ENCODE results near the gene ODAD2.
"Not testable (repeated sequence)": the region's sequence is repeated elsewhere in the genome, so short reads cannot be mapped to it uniquely, and the experiment has no call there.

The ODAD2 gene

DNA sequence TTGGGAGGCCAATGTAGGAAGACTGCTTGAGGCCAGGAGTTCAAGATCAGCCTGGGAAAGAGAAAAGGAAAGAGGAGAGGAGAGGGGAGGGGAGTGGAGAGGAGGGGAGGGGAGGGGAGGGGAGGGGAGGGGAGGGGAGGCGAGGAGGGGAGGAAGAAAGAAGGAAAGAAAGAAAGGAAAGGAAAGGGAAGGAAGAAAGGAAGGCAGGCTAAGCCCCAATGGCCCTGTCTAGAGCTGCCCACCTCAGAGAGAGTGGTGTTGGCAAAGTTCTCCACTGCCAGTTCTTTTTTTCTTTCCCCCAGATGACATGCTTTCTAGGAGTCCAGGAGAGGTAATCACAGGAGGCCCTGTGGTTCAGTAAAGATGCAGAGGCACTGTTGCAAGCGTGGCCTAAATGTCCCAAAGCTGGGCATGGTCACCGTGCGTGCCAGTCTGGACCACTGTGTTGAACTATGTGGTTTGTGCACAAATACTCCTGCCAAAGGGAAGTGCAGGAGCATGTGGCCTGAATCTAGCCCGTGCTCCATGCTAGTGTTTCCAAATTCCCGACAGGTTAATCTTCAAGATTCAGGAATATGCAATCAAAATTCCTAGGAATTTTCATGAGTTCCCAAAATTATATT is 39.7 kb downstream of the ODAD2 start:
- peak; percentile 32 for DNase-seq (ENCODE audit: low read depth)

DNA sequence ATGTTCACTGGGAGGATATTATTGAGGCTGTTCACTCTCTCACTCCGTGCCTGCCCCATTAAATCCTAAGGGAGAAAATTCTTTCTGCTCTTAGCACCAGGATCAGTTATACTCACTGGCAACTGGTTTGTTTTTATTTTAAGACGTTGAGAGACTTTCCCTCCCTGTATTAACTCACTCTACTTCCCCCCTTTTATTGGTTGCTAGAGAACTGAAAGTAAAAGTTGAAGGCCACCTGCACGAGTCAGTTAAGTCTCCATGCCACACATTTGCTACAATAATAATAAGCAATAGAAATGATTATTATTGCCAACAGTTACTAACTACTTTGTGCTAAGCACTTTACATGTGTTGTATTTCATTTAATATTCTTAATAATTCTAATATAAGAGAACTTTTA is 40.5 kb downstream of the ODAD2 start:
- DNase-seq (ENCODE audit: low read depth) = peak; percentile 2

DNA sequence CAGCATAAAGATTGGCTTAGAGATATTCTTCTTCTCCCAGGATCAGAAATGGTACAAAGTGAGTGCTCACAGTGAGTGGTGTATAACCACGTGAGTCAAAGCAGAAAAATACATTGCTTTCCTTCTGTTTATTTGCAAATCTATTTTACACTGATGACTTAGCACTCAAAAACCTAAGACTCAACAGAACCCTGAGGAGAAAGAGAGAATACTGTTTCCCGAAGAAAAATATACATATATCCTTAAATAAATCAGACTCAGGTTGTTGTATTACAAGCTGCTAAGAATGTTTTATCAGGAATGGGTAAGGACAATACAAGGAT is 48.7 kb downstream of the ODAD2 start:
- peak; percentile 59 for DNase-seq (ENCODE audit: low read depth)

DNA sequence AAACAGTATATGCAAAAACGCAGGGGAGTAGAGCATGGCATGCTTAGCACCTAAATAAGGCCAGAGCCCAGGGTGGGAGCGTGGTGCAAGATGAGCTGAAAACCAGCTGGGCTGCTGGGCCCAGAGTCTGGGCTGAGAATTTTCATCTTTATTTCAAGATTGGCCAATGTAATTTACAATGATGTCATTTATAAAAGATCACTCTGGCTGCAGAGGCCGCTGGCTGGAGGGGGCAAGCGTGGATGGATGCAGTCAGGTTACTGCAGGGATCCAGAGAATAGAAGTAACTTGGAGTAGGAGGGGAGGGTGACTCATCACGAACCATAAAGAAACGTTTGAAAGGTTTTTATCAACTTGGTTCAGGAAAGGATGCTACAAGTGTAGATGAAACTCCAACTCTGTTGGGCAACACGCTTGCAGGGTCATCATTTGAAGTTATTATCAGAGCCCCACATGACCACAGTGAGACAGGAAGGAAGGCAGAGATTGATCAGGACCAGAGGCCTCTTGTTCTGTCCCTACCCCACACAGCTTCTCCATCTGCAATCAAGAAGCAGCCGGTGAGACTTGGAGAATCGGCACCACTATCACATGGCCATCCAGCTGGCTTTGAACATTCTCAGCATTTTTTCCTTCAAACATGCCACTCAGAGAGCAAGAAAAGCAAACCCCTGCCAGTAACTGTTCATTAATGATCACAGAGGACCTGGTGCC is 49.2 kb downstream of the ODAD2 start:
- DNase-seq (ENCODE audit: low read depth) = no peak

DNA sequence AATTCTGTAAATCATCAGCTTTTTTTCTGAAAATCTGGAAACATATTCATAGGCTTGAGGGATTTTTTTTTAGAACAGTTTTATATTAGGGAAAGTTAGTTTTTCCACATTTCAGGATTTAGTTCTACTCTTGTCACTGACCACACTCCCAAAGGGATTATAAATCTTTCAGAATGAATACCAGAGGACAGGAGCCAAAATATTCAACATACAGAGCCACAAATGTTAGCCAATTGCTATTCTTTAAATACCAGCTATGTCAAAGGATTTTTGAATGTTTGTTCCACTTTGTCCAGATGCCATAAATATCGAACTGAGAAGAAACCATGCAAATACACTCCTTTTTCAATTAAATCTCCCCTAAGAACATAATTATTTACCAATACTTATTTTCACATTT is 50.7 kb downstream of the ODAD2 start:
- peak; percentile 31 for DNase-seq (ENCODE audit: low read depth)

DNA sequence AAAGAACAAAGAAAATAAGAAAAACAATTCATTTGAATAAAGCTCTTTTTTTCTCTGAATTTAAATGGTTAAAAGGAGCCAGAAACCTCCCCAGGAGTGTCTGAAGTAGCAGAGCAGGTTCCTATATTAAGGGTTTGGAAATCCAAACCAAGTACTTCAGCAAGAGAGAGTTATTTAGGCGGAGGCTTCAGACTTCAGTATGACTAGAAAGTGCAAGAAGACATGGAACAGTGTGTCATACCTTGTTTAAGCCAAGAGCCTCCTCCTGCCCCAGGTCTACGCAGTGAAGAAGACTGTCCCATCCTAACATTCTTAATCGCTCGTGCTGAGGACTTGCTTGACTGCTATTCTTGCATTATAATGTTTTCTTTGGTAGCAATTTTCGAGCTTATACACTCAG is 51.3 kb downstream of the ODAD2 start:
- no peak for DNase-seq (ENCODE audit: low read depth)

DNA sequence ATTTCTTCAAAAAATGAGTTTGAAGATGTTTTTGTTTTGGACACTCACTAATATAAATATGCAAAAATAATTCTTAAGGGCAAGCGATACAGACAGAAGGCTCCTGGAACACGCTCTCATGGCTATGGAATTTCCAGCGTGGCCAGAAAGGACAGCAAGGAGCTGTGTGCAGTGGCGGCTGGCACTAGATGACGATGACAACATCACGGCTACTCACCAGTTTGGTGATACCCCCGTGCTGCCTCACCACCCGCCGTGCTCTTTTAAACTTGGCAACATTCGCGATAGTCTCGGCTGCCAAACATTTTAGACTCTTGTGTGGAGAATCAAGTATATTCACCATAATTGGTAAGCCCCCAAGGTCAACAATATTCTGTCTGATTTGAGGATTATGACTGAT is 54.9 kb downstream of the ODAD2 start:
- no peak for DNase-seq (ENCODE audit: low read depth)

DNA sequence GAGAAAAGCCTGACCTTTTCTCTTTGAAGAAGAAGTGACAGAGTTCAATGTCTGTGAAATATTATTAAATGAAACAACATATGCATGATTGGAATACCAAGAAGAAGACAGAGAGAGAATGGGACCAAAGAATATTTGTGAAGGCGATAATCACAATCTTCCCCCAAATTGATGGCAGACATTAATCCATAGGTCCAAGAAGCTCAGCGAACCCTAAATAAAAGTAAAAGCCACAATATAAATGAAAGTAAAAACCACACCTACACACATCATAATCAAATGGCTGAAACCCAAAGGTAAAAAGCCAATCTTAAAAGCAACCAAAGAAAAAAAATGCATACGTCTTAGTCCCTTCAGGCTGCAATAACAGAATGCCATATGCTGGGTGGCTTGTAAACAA is 84.0 kb downstream of the ODAD2 start:
- DNase-seq (ENCODE audit: low read depth) = no peak

DNA sequence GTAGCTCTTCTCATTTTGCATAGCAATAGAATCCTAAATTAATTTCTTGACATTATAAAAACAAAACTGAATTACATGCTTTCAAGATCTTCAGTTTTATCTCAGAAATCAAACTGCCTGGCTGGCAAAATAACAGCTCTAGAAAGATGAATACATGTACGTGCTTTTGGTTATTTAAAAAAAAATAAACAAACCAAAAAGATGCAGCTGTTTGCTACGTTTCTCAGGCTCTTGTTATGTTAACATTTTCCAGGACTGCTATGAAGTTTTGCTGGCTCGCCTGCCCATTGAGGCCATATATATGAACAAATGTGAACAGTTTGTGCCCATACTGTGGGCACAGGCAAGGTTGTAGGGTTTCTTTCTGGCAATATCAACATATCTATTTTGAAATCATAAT is 86.6 kb downstream of the ODAD2 start:
- no peak for DNase-seq (ENCODE audit: low read depth)

DNA sequence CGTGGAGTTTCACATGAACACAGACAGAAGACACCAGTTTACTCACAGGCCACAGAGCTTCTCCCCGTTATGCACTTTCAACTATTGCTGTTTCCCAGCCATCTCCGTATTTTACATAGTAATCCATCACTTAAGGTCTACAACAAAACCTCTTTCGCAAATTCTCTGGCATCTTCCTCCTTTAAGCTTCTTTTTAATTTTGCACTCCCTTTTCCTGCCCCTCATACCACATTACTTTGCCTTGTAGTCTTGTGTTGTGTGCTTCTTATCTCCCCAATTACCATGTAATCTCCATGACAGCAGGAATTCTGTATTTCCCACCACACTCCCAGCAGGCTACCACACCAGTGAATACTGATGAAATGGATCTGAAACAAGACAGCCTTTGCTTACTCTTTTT is 87.3 kb downstream of the ODAD2 start:
- peak; percentile 27 for DNase-seq (ENCODE audit: low read depth)

DNA sequence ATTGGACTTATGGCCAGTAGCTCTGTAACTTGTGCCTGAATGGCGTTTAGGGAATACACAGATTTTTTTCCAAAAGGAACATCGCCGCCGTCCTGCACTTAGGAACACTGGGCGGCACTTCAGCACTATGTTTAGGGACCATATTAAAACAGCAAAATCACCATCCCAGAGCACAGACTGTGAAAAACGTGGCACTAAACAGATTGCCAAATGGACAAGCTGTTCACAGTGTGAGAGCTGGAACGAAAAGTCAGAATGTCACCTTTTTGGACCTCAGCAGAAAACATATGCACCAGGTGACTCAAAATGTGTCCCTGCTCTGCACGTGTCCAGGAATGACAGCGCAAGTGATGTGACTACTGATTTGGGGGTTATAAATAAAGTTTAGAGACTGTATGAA is 87.9 kb downstream of the ODAD2 start:
- no peak for DNase-seq (ENCODE audit: low read depth)

DNA sequence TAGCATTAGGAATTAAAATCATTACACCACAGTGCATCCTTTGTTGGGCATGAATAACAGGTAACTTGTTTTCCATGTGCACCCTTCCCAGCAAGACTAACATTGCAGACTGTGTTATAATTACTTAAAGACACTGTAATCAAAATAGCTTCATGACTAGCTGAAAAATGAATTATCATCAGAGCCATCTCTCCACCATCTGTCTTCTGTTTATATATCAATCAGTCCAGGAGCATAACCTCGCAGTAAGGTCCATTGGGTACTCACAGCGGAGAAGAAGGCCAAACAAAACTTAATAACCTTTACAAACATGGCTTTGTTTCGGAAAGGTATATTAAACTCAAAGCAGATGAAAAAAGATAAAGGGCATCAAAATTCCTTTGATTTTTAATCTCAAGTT is 90.6 kb downstream of the ODAD2 start:
- DNase-seq (ENCODE audit: low read depth) = no peak

DNA sequence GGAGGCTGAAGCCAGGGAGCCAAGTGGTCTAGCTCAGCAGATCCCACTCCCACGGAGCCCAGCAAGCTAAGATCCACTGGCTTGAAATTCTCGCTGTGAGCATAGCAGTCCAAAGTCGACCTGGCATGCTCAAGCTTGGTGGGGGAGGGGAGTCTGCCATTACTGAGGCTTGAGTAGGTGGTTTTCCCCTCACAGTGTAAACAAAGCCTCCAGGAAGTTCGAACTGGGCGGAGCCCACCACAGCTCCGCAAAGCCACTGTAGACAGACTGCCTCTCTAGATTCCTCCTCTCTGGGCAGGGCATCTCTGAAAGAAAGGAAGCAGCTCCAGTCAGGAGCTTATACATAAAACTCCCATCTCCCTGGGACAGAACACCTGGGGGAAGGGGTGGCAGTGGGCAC is 99.4 kb downstream of the ODAD2 start:
- DNase-seq (ENCODE audit: low read depth) = not testable (repeated sequence)

DNA sequence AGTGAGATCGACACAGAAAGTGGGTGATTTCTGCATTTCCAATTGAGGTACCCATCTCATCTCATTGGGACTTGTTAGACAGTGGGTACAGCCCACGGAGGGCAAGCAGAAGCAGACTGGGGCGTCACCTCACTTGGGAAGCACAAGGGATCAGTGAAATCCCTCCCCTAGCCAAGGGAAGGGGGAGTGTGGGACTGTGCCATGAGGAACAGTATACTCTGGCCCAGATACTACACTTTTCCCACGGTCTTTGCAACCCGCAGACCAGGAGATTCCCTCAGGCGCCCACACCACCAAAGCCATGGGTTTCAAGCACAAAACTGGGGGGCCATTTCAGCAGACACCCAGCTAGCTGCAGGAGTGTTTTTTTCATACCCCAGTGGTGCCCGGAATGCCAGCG is 99.8 kb downstream of the ODAD2 start:
- no peak for DNase-seq (ENCODE audit: low read depth)

DNA sequence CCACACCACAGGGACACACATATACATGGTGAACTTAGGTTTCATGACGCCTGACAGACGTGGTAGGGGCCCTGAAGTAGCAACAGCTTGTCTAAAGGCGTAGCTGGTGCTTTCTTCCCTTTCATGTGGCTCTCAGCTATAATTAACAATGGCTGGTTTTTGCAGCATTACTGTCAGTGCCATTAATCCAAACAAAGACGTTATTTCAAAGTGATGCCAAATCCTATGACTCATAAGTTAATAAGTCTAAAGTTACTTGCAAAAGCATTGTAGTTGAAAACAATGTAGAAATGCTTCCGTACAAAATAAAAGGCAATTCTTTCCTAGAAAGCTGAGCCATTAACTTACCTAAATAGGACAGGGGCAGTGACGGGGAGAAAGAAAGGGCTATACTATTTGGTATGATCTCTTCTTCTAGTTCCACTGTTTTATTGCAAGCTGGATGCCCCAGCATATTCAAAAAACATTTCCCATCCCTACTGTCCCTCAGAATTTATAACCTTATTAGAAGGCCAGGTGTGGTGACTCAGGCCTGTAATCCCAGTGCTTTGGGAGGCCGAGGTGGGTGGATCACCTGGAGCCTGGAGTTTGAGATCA is 105.4 kb downstream of the ODAD2 start:
- DNase-seq (ENCODE audit: low read depth) = peak; percentile 56

DNA sequence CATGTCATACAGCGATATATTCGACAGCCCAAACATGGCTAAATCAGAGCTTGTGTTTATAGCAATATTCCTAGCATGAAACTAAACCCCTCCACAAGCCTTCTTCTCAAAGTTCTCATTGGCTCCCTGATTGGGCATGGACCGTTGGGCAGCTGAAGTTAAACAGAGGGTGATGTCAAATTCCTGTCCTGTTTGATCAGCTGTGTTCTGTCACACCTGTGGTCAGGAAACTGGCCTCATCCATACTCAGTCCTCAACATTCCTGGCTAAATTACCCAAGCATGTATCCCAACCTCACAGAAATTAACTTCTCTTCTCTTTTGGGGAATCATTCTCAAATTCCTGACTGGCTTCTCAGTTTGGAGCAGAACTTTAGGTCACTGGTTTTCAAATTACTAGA is 107.9 kb downstream of the ODAD2 start:
- DNase-seq (ENCODE audit: low read depth) = no peak

DNA sequence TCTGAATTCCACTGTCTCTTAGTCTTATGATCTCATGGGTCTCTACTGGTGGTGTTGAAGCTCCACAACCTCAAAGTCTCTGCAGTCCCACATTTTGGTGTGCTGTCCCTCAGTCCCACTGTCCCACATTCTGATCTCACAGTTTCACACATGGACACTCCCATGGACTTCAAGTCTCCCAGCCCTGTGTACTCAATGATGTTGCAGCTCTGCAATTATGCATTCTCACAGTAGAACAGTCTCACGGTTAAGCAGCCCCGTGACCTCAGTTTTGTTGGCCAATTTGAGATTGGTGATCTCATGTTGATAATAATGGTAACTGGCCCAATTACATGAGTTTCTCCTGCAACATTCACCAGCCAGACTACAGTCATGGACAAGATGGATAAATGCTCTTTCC is 109.4 kb downstream of the ODAD2 start:
- DNase-seq (ENCODE audit: low read depth) = no peak

DNA sequence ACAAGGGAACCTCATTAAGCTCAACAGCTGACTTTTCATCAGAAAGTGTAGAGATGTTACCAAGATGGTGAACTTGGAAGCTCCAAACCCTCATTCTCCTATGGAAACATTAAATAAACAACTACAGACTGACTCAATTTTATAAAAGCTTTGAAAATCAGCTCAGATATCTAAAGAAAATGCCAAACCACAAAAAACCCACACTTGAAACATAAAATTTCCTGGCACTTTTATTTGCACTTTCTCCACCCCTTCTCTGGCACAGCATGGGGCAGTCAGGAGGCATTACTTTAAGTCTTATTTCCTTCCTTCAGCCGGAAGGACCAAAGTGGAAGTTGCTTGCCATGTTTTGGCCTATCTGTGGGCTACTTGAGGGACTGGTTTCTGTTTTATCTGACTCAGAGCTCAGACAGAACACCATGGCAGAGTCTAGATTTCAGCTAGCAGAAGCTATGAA is 114.7 kb downstream of the ODAD2 start:
- peak; percentile 68 for DNase-seq (ENCODE audit: low read depth)

DNA sequence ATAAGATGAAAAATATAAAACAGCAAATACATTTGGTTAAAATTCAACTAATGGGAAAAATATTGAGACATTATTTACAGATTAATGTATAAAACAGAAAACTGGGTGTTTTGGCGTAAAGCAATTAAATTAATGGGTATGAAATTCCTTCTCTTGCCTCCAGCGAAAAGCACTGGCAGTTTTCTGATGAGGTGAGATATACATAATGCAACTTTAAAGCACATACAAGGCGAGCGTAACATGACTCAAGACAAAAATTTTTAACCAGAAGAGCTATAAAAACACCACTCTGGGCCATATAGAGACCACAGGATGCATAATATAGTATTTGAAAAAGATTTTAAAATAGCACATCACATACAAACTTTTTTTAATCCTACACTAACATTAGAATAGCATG is 120.6 kb downstream of the ODAD2 start:
- DNase-seq (ENCODE audit: low read depth) = no peak

DNA sequence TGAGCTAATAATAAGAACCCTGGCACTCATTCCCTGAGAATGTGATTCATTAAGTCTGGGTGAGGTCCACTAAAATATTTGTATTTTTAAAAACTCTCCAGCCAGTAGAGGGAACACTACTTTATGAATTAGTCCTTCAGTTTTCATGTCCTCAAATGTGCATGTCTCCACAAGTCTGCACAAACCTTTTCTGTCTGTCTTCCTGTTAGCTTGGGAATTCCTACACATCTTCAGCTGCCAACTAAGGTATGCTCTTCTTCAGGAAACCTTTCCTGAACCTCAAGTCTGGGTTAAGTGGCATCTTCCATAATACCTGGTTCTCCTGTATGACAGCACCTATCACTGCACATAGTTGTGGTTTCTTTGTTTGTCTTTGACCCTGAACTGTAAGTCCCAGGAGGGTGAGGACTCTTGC is 133.7 kb downstream of the ODAD2 start:
- peak; percentile 69 for DNase-seq (ENCODE audit: low read depth)

DNA sequence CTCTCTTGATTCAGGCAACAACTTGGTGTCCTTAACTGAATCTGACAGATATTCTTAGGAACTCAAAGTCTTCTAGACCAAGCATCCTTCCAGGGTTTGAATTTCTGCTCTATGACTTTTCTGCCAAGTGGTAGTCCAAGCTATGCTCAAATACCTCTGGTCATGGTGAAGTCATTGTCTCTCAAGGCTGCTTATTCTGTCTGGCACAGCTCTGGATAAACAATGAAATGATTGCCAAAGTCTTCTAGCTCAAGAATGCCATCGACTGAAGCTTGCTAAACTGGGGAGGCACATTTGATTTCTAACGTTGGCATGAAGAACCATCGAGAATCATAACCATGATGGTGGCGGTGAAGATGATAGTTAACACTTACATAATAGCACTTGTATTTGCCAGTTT is 137.1 kb downstream of the ODAD2 start:
- DNase-seq (ENCODE audit: low read depth) = peak; percentile 12

DNA sequence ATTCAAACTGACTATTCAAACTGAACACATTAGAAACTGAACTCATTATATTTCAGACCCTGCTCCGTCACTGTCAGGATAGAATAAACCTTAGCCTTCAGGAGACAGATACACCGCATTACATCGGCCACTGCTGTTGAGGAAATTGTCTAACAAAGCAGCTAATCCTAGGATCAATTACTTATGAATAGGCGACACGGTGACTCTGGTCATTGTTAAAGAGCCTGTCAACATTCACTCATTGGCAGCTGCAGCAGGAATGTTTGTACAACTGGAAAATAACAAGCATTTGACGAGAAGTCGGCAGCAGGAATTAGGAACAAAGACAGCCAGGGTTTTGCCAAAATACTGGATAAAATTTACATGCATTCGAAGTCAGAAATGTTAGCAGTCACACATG is 141.3 kb downstream of the ODAD2 start:
- DNase-seq (ENCODE audit: low read depth) = no peak

DNA sequence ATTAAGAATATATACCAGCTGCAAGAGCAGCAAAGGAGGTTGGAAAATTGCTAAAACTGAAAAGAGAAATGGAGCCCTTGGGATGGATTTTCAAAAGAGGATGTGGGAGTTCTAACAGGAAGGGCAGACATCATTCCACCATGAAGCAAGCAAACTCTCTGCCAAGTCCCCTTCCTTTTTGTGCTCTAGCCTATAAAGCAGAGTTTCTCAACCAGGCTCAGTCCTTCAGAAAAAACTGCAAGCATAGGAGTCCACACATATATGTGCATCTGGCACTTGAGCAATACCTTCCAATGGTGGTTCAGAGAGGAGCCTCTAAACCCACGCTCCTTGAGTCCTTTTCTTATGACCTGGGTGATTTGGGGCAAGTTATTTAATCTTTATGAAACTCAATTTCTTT is 154.7 kb downstream of the ODAD2 start:
- no peak for DNase-seq (ENCODE audit: low read depth)

DNA sequence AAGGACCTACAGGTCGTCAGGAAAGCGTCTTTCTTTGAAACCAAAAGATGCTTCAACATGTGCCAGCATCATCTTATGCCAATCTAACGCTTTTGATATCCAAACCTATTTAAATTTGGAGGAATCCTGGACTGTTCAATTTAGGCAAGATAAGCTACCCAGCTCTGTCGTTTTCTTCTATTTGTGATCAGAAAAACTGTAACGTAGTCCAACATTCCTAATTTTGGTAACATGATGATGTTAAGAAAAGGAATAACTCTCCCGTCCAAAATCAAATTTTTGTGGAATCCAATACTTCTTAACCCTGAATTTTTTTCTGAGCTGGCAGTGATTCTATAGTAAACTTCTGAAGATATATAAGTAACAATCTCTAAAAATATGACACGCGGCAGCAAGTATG is 160.0 kb downstream of the ODAD2 start:
- no peak for DNase-seq (ENCODE audit: low read depth)
